Smooth muscle cell (in vitro differentiated cells): ENCODE results near the gene TP63. TPM values are rescaled to one million over a fixed set of nuclear protein-coding genes. Genes with fewer than 3 reads are reported as not detected.

Experiments
- DNase-seq: peaks from one replicate; lab custom pipeline; 2025; ENCODE audit not compliant: unreplicated experiment; lab: John Stamatoyannopoulos, UW
- H2AFZ ChIP-seq: fragments of 200-600 bp; sonication (generic); 2 replicates; pipeline ENCODE4 v1.6.0; 2016; ENCODE audit warnings: antibody characterized with exemption, low read depth, mild to moderate bottlenecking
- H3F3A ChIP-seq: fragments of 200-600 bp; sonication (generic); 2 replicates; pipeline ENCODE4 v1.6.0; 2017; ENCODE audit warnings: antibody characterized with exemption, low read depth
- H3K27ac ChIP-seq: fragments of 200-600 bp; sonication (generic); 2 replicates; pipeline ENCODE4 v1.5.1; 2016; ENCODE audit warnings: low read depth, mild to moderate bottlenecking
- H3K27me3 ChIP-seq: fragments of 200-600 bp; sonication (generic); 2 replicates; pipeline ENCODE4 v1.6.1; 2016; ENCODE audit warnings: low read depth, mild to moderate bottlenecking
- H3K36me3 ChIP-seq: fragments of 200-600 bp; sonication (generic); 2 replicates; pipeline ENCODE4 v1.5.1; 2016; ENCODE audit warnings: low read depth
- H3K4me1 ChIP-seq: fragments of 200-600 bp; sonication (generic); 2 replicates; pipeline ENCODE4 v1.5.1; 2016; ENCODE audit warnings: low read depth
- H3K4me2 ChIP-seq: fragments of 200-600 bp; sonication (generic); 2 replicates; pipeline ENCODE4 v1.6.0; 2016; ENCODE audit warnings: mild to moderate bottlenecking
- H3K4me3 ChIP-seq: fragments of 200-600 bp; sonication (generic); 2 replicates; pipeline ENCODE4 v1.5.1; 2016; ENCODE audit warnings: mild to moderate bottlenecking
- H3K79me2 ChIP-seq: fragments of 200-600 bp; sonication (generic); 2 replicates; pipeline ENCODE4 v1.6.0; 2016; ENCODE audit warnings: low read depth, mild to moderate bottlenecking
- H3K9ac ChIP-seq: fragments of 200-600 bp; sonication (generic); 2 replicates; pipeline ENCODE4 v1.6.0; 2016; ENCODE audit warnings: low read depth
- H3K9me3 ChIP-seq: fragments of 200-600 bp; sonication (generic); replicated peaks from 2 replicates; pipeline ENCODE4 v1.5.1; 2016; ENCODE audit warnings: low read depth
- H4K20me1 ChIP-seq: fragments of 200-600 bp; sonication (generic); 2 replicates; pipeline ENCODE4 v1.6.0; 2016; ENCODE audit warnings: low read depth
- WGBS: methylation state at CpG from one replicate; pipeline ENCODE4 v1.1.7; 2016; ENCODE audit warnings: low lambda C conversion rate; 5-methylcytosine and 5-hydroxymethylcytosine counted together
- polyA plus RNA-seq: library from polyadenylated mRNA; unstranded; fragments of >200 nt; fragmentation: Nextera tagmentation; extraction: Ambion mirVana; gene quantifications from 2 replicates; pipeline ENCODE4 v1.2.1, GENCODE V29; 2016
- total RNA-seq: library from RNA; depleted of rRNA; stranded (reverse); fragments of >200 nt; gene quantifications from 2 replicates; pipeline ENCODE4 v1.2.3, GENCODE V29; 2014
- TF ChIP-seq, protein P1 (sequence below): fragments of 200-600 bp; sonication (generic); IDR thresholded peaks from 2 replicates; pipeline ENCODE4 v1.5.1; 2017; ENCODE audit warnings: borderline replicate concordance, mild to moderate bottlenecking, antibody characterized with exemption; ENCODE audit not compliant: insufficient read depth, poor library complexity, severe bottlenecking

The TP63 gene
- total and polyA plus RNA-seq, 2 experiments from 2014 or later: 1.9 to 27.1 TPM

DNA sequence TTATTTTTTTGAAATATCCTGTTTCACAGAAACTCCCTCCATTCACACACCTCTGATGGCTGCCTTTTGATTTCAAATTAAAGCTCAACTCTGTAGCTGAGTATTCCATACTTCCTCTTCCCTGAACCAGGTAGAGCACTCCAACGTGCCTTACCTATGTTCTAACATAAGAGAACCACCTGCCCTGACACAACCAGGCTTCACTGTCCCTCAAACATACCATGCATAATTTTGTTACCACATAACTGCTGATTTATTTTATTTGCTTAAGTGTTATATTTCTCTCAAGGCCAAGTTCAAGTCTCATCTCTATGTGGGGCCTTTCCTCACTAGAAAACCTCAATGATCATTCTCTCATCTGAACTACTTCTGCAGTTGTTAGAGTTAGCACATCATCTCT is 279.8 kb downstream of the TP63 start:
- Histone ChIP-seq H3K27ac (no peak overlapping the region), H3K27me3 (no peaks in the 10 kb centered on the region), H4K20me1 (no peaks in the 10 kb centered on the region), H2AFZ (no peak overlapping the region), H3K9ac (no peak overlapping the region), H3K4me3 (no peak overlapping the region), H3K79me2 (no peaks in the 10 kb centered on the region), H3K36me3 (no peaks in the 10 kb centered on the region), H3F3A (peaks cover 10% of the 10 kb centered on the region), H3K9me3 (no peaks in the 10 kb centered on the region), H3K4me2 (no peak overlapping the region), H3K4me1 (peaks cover 14% of the 10 kb centered on the region)
- WGBS: 88% methylated on average over 1 of the region's 1 CpG
- TF ChIP-seq, protein P1, sequence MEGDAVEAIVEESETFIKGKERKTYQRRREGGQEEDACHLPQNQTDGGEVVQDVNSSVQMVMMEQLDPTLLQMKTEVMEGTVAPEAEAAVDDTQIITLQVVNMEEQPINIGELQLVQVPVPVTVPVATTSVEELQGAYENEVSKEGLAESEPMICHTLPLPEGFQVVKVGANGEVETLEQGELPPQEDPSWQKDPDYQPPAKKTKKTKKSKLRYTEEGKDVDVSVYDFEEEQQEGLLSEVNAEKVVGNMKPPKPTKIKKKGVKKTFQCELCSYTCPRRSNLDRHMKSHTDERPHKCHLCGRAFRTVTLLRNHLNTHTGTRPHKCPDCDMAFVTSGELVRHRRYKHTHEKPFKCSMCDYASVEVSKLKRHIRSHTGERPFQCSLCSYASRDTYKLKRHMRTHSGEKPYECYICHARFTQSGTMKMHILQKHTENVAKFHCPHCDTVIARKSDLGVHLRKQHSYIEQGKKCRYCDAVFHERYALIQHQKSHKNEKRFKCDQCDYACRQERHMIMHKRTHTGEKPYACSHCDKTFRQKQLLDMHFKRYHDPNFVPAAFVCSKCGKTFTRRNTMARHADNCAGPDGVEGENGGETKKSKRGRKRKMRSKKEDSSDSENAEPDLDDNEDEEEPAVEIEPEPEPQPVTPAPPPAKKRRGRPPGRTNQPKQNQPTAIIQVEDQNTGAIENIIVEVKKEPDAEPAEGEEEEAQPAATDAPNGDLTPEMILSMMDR: no peak
- DNase-seq: no peak

DNA sequence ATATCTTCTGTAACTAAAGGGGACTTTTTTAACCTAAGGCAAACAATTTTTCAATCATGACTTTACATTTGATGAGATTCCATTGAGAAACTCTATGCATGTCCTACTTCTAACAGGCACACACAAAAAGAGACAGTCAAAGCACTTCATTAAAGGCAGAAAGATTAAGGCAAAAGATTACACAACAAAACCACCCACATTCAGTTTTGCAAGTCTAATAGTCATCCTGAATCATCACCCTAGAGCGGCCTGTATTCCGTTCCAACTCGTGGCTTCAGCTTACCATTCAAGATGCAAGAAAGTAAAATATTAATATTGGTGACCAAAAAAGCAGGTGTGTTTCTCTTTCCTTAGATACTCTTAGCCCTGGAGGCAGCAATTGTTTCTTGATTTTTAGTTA is 283.6 kb downstream of the TP63 start:
- H3K4me3 ChIP-seq: no peak overlapping the region
- DNase-seq: no peak
- peak overlapping the region; percentile 56 for H3K4me2 ChIP-seq
- H2AFZ ChIP-seq: no peak overlapping the region
- H3K27me3 ChIP-seq: no peaks in the 10 kb centered on the region
- WGBS: 0% methylated on average over 3 of the region's 3 CpGs
- H3K9me3 ChIP-seq: no peaks in the 10 kb centered on the region
- no peak overlapping the region for H3K9ac ChIP-seq
- TF ChIP-seq, protein P1: no peak
- H3K27ac ChIP-seq: peak overlapping the region; percentile 69
- H3F3A ChIP-seq: peaks cover 10% of the 10 kb centered on the region
- H4K20me1 ChIP-seq: no peaks in the 10 kb centered on the region
- H3K79me2 ChIP-seq: no peaks in the 10 kb centered on the region
- H3K36me3 ChIP-seq: no peaks in the 10 kb centered on the region
- H3K4me1 ChIP-seq: peaks cover 7% of the 10 kb centered on the region

DNA sequence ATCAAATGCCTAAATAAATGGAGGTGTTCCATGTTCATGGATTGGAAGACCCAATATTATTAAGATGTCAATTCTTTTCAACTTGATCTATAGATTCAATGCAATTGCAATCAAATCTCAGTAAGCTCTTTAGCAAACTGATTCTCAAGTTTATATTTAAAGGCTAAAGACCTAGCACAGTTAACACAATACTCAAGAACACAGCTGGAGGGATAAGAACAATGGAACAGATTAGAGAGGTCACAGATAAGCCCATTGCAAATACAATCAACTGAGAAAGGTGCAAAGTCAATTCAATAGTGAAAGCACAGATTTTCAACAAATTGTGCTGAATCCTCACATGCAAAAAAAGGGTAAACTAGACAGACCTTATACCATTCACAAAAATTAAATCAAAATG is 290.6 kb downstream of the TP63 start:
- DNase-seq: no peak
- TF ChIP-seq, protein P1: no peak
- no peak overlapping the region for H2AFZ ChIP-seq
- H3K4me2 ChIP-seq: no peak overlapping the region
- H3K9me3 ChIP-seq: no peaks in the 10 kb centered on the region
- no peaks in the 10 kb centered on the region for H3K27me3 ChIP-seq
- H3K36me3 ChIP-seq: no peaks in the 10 kb centered on the region
- no peaks in the 10 kb centered on the region for H3K79me2 ChIP-seq
- no peak overlapping the region for H3K4me3 ChIP-seq
- no peaks in the 10 kb centered on the region for H3F3A ChIP-seq
- H3K9ac ChIP-seq: no peak overlapping the region
- H3K4me1 ChIP-seq: no peaks in the 10 kb centered on the region
- no peak overlapping the region for H3K27ac ChIP-seq
- H4K20me1 ChIP-seq: no peaks in the 10 kb centered on the region

DNA sequence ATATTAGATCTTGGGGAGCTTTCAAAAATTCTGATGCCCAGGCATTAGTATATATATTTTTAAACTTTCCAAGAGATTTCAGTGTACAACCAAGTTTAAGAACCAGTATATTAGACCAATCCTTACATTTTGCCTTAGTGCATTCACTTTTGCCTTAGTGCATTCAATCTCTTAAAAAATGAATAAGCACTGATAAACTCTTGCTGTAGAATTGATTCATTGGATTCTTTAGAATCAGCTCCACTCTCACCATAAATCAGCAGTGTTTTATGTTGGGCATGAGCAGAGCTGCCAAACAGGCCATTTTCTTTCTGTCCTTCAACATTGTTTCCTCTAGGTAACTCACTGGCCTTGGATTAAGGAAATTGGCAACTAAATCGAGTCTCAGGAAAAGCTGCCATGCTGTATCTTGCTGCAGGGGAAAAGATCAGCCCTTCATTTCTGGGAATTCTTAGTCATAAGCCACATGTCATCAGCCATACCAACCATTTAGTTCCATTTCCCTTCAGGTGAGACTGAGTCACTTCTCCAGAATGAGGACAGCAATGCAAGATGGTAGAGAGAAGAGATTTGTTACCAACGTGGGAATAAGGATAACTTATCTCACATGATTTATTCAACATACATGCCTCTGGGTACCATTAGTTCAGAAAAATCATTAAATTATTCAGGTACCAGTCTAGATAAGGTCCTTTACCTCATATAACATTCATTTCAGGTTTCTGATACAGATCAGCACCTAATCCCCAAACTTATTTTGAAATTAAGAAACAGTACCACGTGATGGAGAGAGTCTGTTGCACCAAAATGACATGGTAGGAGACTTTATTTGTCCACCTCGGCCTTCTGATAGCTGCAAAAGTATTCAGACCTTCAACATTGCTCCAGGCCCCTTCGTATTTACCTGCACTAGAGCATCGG is 297.0 kb downstream of the TP63 start:
- Histone ChIP-seq H2AFZ (no peak overlapping the region), H3K27me3 (no peaks in the 10 kb centered on the region), H3K4me1 (no peaks in the 10 kb centered on the region), H3K4me3 (no peak overlapping the region), H3K9me3 (no peaks in the 10 kb centered on the region), H3K36me3 (no peaks in the 10 kb centered on the region), H3F3A (no peaks in the 10 kb centered on the region), H3K79me2 (no peaks in the 10 kb centered on the region), H3K27ac (no peak overlapping the region), H3K9ac (no peak overlapping the region), H3K4me2 (no peak overlapping the region), H4K20me1 (no peaks in the 10 kb centered on the region)
- WGBS: 75% methylated on average over 6 of the region's 6 CpGs
- TF ChIP-seq, protein P1: no peak
- DNase-seq: no peak
